Panc1 (cell line): ENCODE data around the gene CDC37. TPM values are rescaled to one million over a fixed set of nuclear protein-coding genes. Genes with fewer than 3 reads are reported as not detected.

ENCODE experiments used
- ATAC-seq: fragments of 200-7000 bp; cut with Tn5 transposase; 2 replicates; pipeline ENCODE4 v1.9.1; 2020; ENCODE audit warnings: mild to moderate bottlenecking, moderate library complexity
- BruUV-seq: library from RNA; stranded (reverse); fragments of 400-500 nt; replicated peaks from 2 replicates; lab custom pipeline; 2021; lab: Mats Ljungman, UMichigan
- CTCF ChIA-PET: fragments of 300-600 bp; sonication (Branson Sonifier 250); formaldehyde crosslinking; loops from one replicate; lab custom pipeline; 2022; ENCODE audit warnings: antibody characterized with exemption; lab: Charles Lee
- POLR2A ChIA-PET: fragments of 300-600 bp; sonication (Branson Sonifier 250); formaldehyde crosslinking; loops from one replicate; lab custom pipeline; 2022; ENCODE audit warnings: antibody characterized with exemption; lab: Charles Lee
- DNase-seq: peaks from one replicate; pipeline ENCODE4 v3.0.0-alpha.2; 2010; ENCODE audit warnings: low read depth, low spot score
- H3K27ac ChIP-seq: 2 replicates; pipeline ENCODE4 v1.5.1; 2011; ENCODE audit warnings: mild to moderate bottlenecking, low read length, inconsistent platforms
- H3K27me3 ChIP-seq: fragments of 200-500 bp; sonication (Bioruptor generic); 2 replicates; pipeline ENCODE4 v1.6.0; 2014; ENCODE audit warnings: low read length, inconsistent platforms; ENCODE audit not compliant: control insufficient read depth, insufficient read depth
- H3K36me3 ChIP-seq: fragments of 200-500 bp; sonication (Bioruptor generic); 2 replicates; pipeline ENCODE4 v1.5.1; 2014; ENCODE audit warnings: inconsistent platforms, mild to moderate bottlenecking, low read length, moderate library complexity; ENCODE audit not compliant: control insufficient read depth, insufficient read depth
- H3K4me1 ChIP-seq: 2 replicates; pipeline ENCODE4 v1.5.1; 2011; ENCODE audit warnings: inconsistent platforms, mild to moderate bottlenecking, low read length, moderate library complexity; ENCODE audit not compliant: control insufficient read depth, insufficient read depth
- H3K4me3 ChIP-seq, 2 experiments: 2 replicates each; pipeline ENCODE4 v1.5.1; 2011 to 2012; ENCODE audit warnings: low read depth in 2 of 2, low read length in 2 of 2, mild to moderate bottlenecking in 2 of 2, inconsistent platforms in 1 of 2, moderate library complexity in 1 of 2
- H3K9me3 ChIP-seq: fragments of 200-500 bp; sonication (Bioruptor generic); 2 replicates; pipeline ENCODE4 v1.5.1; 2014; ENCODE audit warnings: low read depth, mild to moderate bottlenecking, inconsistent platforms, low read length, moderate library complexity; ENCODE audit not compliant: control insufficient read depth, insufficient read depth
- CTCF ChIP-seq: fragments of 450-650 bp; IDR thresholded peaks from 2 replicates; pipeline ENCODE4 v1.5.1; 2017; ENCODE audit warnings: mild to moderate bottlenecking
- REST ChIP-seq, 2 experiments: IDR thresholded peaks; 2 replicates each; pipeline ENCODE4 v1.6.1; 2011 to 2012; ENCODE audit warnings: low read depth in 2 of 2, control low read depth in 1 of 2, low read length in 1 of 2, mild to moderate bottlenecking in 1 of 2, moderate library complexity in 1 of 2; ENCODE audit not compliant: insufficient read depth in 1 of 2
- in situ Hi-C: cut with HindIII; loops from 2 replicates; pipeline ENCODE4 v1.10.0; 2016; ENCODE audit warnings: low sequenced_read_pairs, low pct_unique_long_range_greater_than_20kb
- intact Hi-C: fragments of 100-400 bp; cut with micrococcal nuclease; formaldehyde crosslinking; loops from one replicate; pipeline ENCODE4 v1.10.0; 2022; ENCODE audit not compliant: unreplicated experiment
- total RNA-seq: library from RNA; stranded (reverse); gene quantifications from one replicate; pipeline ENCODE4 v1.2.1, GENCODE V29; 2021; ENCODE audit not compliant: unreplicated experiment

CDC37 gene
- total RNA-seq, 1 experiment from 2014 or later: 162 TPM

- in situ Hi-C loops: no loop called here
- no peaks in the 10 kb centered on the region for H3K9me3 ChIP-seq
- ChIA-PET POLR2A (no interaction called here), CTCF (no interaction called here)
- H3K27me3 ChIP-seq: no peaks in the 10 kb centered on the region
- 0 out of 2 replicates have a peak, but pooled peaks cover 3% of the 10 kb centered on the region for H3K4me1 ChIP-seq
- BruUV-seq: no TSS peak
- intact Hi-C loops: no loop called here
- ATAC-seq: no peak
- H3K27ac ChIP-seq: no peak overlapping the region
- no peak for DNase-seq
- TF ChIP-seq REST (IDR thresholded peaks at IDR 0.05; ENCODE audit: insufficient read depth in 1 of 2, low read depth in 2 of 2, low read length in 1 of 2): no peak
- H3K36me3 ChIP-seq: no peaks in the 10 kb centered on the region; the same call in 1 of the 2 replicates
- no peak overlapping the region for H3K4me3 ChIP-seq
Measured at GRCh38 chr19:10408511-10409283, 5.4 kb upstream of the CDC37 start.

GRCh38 chr19:10407096-10407495 is 3.8 kb upstream of the CDC37 start:
- no peak for DNase-seq
- Histone ChIP-seq H3K27me3 (no peaks in the 10 kb centered on the region), H3K4me3 (no peak overlapping the region), H3K4me1 (0 out of 2 replicates have a peak, but pooled peaks cover 3% of the 10 kb centered on the region), H3K9me3 (no peaks in the 10 kb centered on the region), H3K36me3 (peaks cover 2% of the 10 kb centered on the region; the same call in 1 of the 2 replicates), H3K27ac (no peak overlapping the region)
- no TSS peak for BruUV-seq
- ChIA-PET CTCF (no interaction called here), POLR2A (interaction anchor here (0.7 kb wide), 1 partner anchor 9 kb away, joined by 3 read pairs; no protein-coding TSS in a partner anchor)
- no peak for TF ChIP-seq CTCF
- no peak for TF ChIP-seq REST (IDR thresholded peaks at IDR 0.05; ENCODE audit: insufficient read depth in 1 of 2, low read depth in 2 of 2, low read length in 1 of 2)
- intact Hi-C loops: no loop called here
- no peak for ATAC-seq
- in situ Hi-C loops: no loop called here
